HepG2 (cell line): ENCODE data around the gene SKI. TPM values are rescaled to one million over a fixed set of nuclear protein-coding genes. Genes with fewer than 3 reads are reported as not detected.
A peak's percentile ranks its signal among the peaks of the same experiment; 100 is the strongest.

ENCODE experiments used
- ATAD3A ChIP-seq: sonication (generic); formaldehyde crosslinking; IDR thresholded peaks from 2 replicates; pipeline ENCODE4 v1.4.0; 2020; ENCODE audit warnings: missing genetic modification reagents
- ATM ChIP-seq: fragments of 450-650 bp; IDR thresholded peaks from 2 replicates; pipeline ENCODE4 v1.7.1; 2017; ENCODE audit warnings: mild to moderate bottlenecking, borderline replicate concordance
- CREB3 ChIP-seq: sonication (generic); formaldehyde crosslinking; IDR thresholded peaks from 2 replicates; pipeline ENCODE4 v1.5.0; 2020; ENCODE audit warnings: missing genetic modification reagents
- DMTF1 ChIP-seq: sonication (generic); formaldehyde crosslinking; IDR thresholded peaks from 2 replicates; pipeline ENCODE4 v1.4.0; 2020; ENCODE audit warnings: mild to moderate bottlenecking, missing genetic modification reagents
- GABPB1 ChIP-seq: IDR thresholded peaks from 2 replicates; pipeline ENCODE4 v1.6.1; 2016; ENCODE audit warnings: mild to moderate bottlenecking, missing genetic modification reagents, moderate library complexity, missing compliant biosample characterization
- GZF1 ChIP-seq: sonication (generic); formaldehyde crosslinking; IDR thresholded peaks from 2 replicates; pipeline ENCODE4 v1.5.1; 2020; ENCODE audit warnings: mild to moderate bottlenecking, missing genetic modification reagents
- JUND ChIP-seq: sonication (generic); formaldehyde crosslinking; IDR thresholded peaks from 2 replicates; pipeline ENCODE4 v1.8.0; 2022; ENCODE audit warnings: mild to moderate bottlenecking, missing genetic modification reagents
- KDM5A ChIP-seq: fragments of 200-600 bp; sonication (generic); IDR thresholded peaks from 2 replicates; pipeline ENCODE4 v1.7.0; 2018; ENCODE audit warnings: antibody characterized with exemption, mild to moderate bottlenecking, low read length, borderline replicate concordance
- NCOA5 ChIP-seq: sonication (generic); formaldehyde crosslinking; IDR thresholded peaks from 2 replicates; pipeline ENCODE4 v1.4.0; 2020; ENCODE audit warnings: missing genetic modification reagents
- PCBP1 ChIP-seq: fragments of 200-400 bp; formaldehyde crosslinking; IDR thresholded peaks from 2 replicates; pipeline ENCODE4 v1.6.1; 2017; ENCODE audit warnings: mild to moderate bottlenecking, low read depth, low read length, borderline replicate concordance
- PHF5A ChIP-seq: IDR thresholded peaks from one replicate; pipeline ENCODE4 v1.6.1; 2018; ENCODE audit warnings: low read depth, missing genetic modification reagents; ENCODE audit not compliant: unreplicated experiment
- POGK ChIP-seq: sonication (generic); formaldehyde crosslinking; conservative IDR thresholded peaks from 2 replicates; pipeline ENCODE4 v1.8.0; 2022; ENCODE audit warnings: mild to moderate bottlenecking, moderate library complexity, missing genetic modification reagents
- SCMH1 ChIP-seq: sonication (generic); formaldehyde crosslinking; IDR thresholded peaks from 2 replicates; pipeline ENCODE4 v1.9.0; 2021; ENCODE audit warnings: missing genetic modification reagents, mild to moderate bottlenecking, borderline replicate concordance
- ZFP90 ChIP-seq: sonication (generic); formaldehyde crosslinking; IDR thresholded peaks from 2 replicates; pipeline ENCODE4 v1.8.0; 2022; ENCODE audit warnings: missing genetic modification reagents, mild to moderate bottlenecking, inconsistent platforms, borderline replicate concordance
- ZNF121 ChIP-seq: sonication (generic); formaldehyde crosslinking; IDR thresholded peaks from 2 replicates; pipeline ENCODE4 v1.5.0; 2020; ENCODE audit warnings: mild to moderate bottlenecking, missing genetic modification reagents
- ZNF253 ChIP-seq: sonication (generic); formaldehyde crosslinking; IDR thresholded peaks from 2 replicates; pipeline ENCODE4 v1.8.0; 2022; ENCODE audit warnings: mild to moderate bottlenecking, missing genetic modification reagents, borderline replicate concordance
- ZNF598 ChIP-seq: sonication (generic); formaldehyde crosslinking; IDR thresholded peaks from 2 replicates; pipeline ENCODE4 v1.5.1; 2020; ENCODE audit warnings: mild to moderate bottlenecking, missing genetic modification reagents, borderline replicate concordance
- ZNF724P ChIP-seq: sonication (generic); formaldehyde crosslinking; IDR thresholded peaks from 2 replicates; pipeline ENCODE4 v1.8.0; 2022; ENCODE audit warnings: missing genetic modification reagents, borderline replicate concordance
- polyA plus RNA-seq, 8 experiments: library from polyadenylated mRNA; depleted of rRNA in 3 of 8; stranded (reverse) in 7 of 8; unstranded in 1 of 8; fragments of >200 nt; fragmentation: Illumina TruSeq in 4 of 8; extraction: Trizol in 4 of 8; gene quantifications; 2 replicates each; pipeline versions ENCODE4 v1.2.1 to v1.2.3, GENCODE V29; 2011 to 2016; ENCODE audit warnings: low read depth in 4 of 8, missing spikeins in 1 of 8, mixed read lengths in 1 of 8; ENCODE audit not compliant: insufficient read depth in 1 of 8
- total RNA-seq, 5 experiments: library from RNA; depleted of rRNA; stranded (reverse); fragments of >200 nt; fragmentation: Illumina TruSeq; extraction: Trizol; gene quantifications; 2 replicates each; pipeline ENCODE4 v1.2.3, GENCODE V29; 2016; ENCODE audit warnings: low read depth in 1 of 5

SKI gene
- total and polyA plus RNA-seq, 2 of the 13 experiments (the other 11 are each of a cell fraction or from before 2014, with no cell fraction given): 4.7 to 6.9 TPM

- TF ChIP-seq KDM5A (no peak), ATAD3A (no peak), ZNF724P (CRISPR knock-in tag) (no peak), ZNF121 (CRISPR knock-in tag) (no peak), POGK (CRISPR knock-in tag) (0 out of 2 replicates have a peak, but pooled peaks have one; percentile 20), ZFP90 (CRISPR knock-in tag) (no peak), ZNF598 (CRISPR knock-in tag) (0 out of 2 replicates have a peak, but pooled peaks have one; percentile 67), GZF1 (CRISPR knock-in tag) (no peak), JUND (no peak), GABPB1 (peak; percentile 29; the same call in 1 of the 2 replicates), ATM (no peak), SCMH1 (CRISPR knock-in tag) (no peak), DMTF1 (CRISPR knock-in tag) (no peak), ZNF253 (CRISPR knock-in tag) (no peak), NCOA5 (no peak), CREB3 (CRISPR knock-in tag) (no peak), PHF5A (CRISPR knock-in tag) (no peak), PCBP1 (0 out of 2 replicates have a peak, but pooled peaks have one; percentile 54)
Measured at GRCh38 chr1:2204415-2205190, 23.5 kb upstream of the SKI start (continued).
